ENCODE measurements around the gene TSLP. TPM values are rescaled to one million over a fixed set of nuclear protein-coding genes. Genes with fewer than 3 reads are reported as not detected.

TSLP gene
- total and polyA plus RNA-seq, 2 donors (not counting 3 experiments of a cell fraction or from before 2014, with no cell fraction given) = not detected

DNA sequence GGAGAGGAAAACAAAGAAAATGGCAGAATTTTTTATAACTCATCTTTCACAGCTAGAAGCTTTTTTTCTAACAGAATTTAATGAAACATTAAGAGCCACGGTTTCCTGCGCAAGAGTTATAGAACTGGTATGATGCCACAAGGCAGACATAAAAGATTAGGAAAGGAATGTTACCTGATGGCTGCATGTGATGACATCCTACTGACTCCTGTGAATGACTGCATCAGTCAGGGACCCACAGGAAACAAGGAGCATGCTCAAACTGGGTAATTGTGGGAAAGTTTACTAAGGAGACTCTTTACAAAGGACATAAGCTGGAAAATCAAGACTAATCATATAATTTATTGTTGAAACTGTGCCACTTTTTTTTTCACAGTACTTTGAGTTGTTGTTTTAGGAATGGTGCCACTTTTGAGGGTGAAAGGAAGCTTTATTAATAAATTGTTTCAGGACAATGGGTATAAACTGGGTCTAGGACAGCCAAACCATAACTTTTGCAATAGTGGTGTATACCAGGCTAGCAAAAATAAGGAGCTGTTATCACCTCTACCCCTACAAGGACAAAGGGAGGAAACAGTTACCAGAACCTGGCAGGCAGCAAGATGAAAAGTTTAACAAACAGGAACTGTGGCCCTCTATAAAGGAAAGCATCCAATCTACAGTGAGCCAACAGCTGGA is 5.1 kb upstream of the TSLP start:
- POLR2A ChIA-PET = interaction anchor here (0.7 kb wide), 1 partner anchor 313 kb away, joined by 3 read pairs; no protein-coding TSS in a partner anchor
- Histone ChIP-seq H3K9me1 (replicated peaks; ENCODE audit: control insufficient read depth, extremely low read depth, insufficient read depth, low read length) (no peaks in the 10 kb centered on the region), H3K4me1 (ENCODE audit: control insufficient read depth, extremely low read depth, insufficient read depth, low read length) (no peaks in the 10 kb centered on the region), H3K4me3 (replicated peaks in 1 of 3; ENCODE audit: insufficient read depth in 1 of 3, low read depth in 1 of 3, low read length in 3 of 3) (no peak overlapping the region), H3K79me2 (ENCODE audit: control insufficient read depth, insufficient read depth, low read length) (no peaks in the 10 kb centered on the region), H3K36me3 (ENCODE audit: control insufficient read depth in 2 of 2, extremely low read depth in 1 of 2, insufficient read depth in 2 of 2, low read length in 2 of 2) (no peaks in the 10 kb centered on the region), H3K9ac (replicated peaks; ENCODE audit: extremely low read depth, insufficient read depth, low read length) (no peak overlapping the region), H3K27ac (ENCODE audit: insufficient read depth, low read depth, low read length) (no peak overlapping the region), H3K4me2 (ENCODE audit: insufficient read depth, low read length) (no peak overlapping the region), H2AFZ (ENCODE audit: low read depth, low read length) (no peak overlapping the region), H3K9me3 (replicated peaks; ENCODE audit: control insufficient read depth, insufficient read depth, low read length) (no peaks in the 10 kb centered on the region), H3K27me3 (ENCODE audit: control insufficient read depth in 2 of 2, insufficient read depth in 2 of 2, low read length in 2 of 2) (peaks cover 30 to 53% of the 10 kb centered on the region in 2 experiments), H4K20me1 (replicated peaks; ENCODE audit: control insufficient read depth, extremely low read depth, insufficient read depth, low read length) (no peaks in the 10 kb centered on the region)
- BruUV-seq (replicated peaks) = no TSS peak
- DNase-seq (ENCODE audit: low read depth, low spot score) (peak; percentile 88), FAIRE-seq (no peak)
- dilution Hi-C loops (cut with MboI; ENCODE audit: extremely low pct_ligation_motif_present, low sequenced_read_pairs) (no loop called here), intact Hi-C loops (cut with micrococcal nuclease) (no loop called here)
- CTCF ChIA-PET = interaction anchor here (0.8 kb wide), 1 partner anchor 8 kb away, joined by 3 read pairs; no protein-coding TSS in a partner anchor
- TF ChIP-seq FOS (IDR thresholded peaks at IDR 0.05; ENCODE audit: borderline replicate concordance, insufficient read depth, low read length) (no peak), POLR2AphosphoS5 (IDR thresholded peaks at IDR 0.05; ENCODE audit: insufficient read depth, low read depth, low read length) (no peak), JUN (IDR thresholded peaks at IDR 0.05; ENCODE audit: borderline replicate concordance, insufficient read depth, insufficient read length, low read depth) (no peak), EZH2 (IDR thresholded peaks at IDR 0.05; ENCODE audit: borderline replicate concordance, low read depth, low read length, severe bottlenecking) (no peak), POLR2A (IDR thresholded peaks at IDR 0.05; ENCODE audit: low read depth, low read length) (no peak), MYC (IDR thresholded peaks at IDR 0.05; ENCODE audit: low read depth, low read length) (no peak), GATA2 (IDR thresholded peaks at IDR 0.05; ENCODE audit: insufficient read depth, insufficient read length, low read depth, low read length) (no peak)
- TF ChIP-seq, protein P1, sequence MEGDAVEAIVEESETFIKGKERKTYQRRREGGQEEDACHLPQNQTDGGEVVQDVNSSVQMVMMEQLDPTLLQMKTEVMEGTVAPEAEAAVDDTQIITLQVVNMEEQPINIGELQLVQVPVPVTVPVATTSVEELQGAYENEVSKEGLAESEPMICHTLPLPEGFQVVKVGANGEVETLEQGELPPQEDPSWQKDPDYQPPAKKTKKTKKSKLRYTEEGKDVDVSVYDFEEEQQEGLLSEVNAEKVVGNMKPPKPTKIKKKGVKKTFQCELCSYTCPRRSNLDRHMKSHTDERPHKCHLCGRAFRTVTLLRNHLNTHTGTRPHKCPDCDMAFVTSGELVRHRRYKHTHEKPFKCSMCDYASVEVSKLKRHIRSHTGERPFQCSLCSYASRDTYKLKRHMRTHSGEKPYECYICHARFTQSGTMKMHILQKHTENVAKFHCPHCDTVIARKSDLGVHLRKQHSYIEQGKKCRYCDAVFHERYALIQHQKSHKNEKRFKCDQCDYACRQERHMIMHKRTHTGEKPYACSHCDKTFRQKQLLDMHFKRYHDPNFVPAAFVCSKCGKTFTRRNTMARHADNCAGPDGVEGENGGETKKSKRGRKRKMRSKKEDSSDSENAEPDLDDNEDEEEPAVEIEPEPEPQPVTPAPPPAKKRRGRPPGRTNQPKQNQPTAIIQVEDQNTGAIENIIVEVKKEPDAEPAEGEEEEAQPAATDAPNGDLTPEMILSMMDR (IDR thresholded peaks at IDR 0.05; ENCODE audit: extremely low read depth in 1 of 2, insufficient read depth in 1 of 2, low read depth in 1 of 2, low read length in 2 of 2) = no peak
- TF ChIP-seq, protein P2, sequence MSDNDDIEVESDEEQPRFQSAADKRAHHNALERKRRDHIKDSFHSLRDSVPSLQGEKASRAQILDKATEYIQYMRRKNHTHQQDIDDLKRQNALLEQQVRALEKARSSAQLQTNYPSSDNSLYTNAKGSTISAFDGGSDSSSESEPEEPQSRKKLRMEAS (IDR thresholded peaks at IDR 0.05; ENCODE audit: insufficient read depth, insufficient read length) = no peak
